Coronary artery (tissue), 2 donors: ENCODE measurements around the gene EIF2S2.
A peak's percentile ranks its signal among the peaks of the same experiment; 100 is the strongest.

Experiments used
- DNase-seq: peaks from one replicate; pipeline ENCODE4 v3.0.0-alpha.2; 2017; ENCODE audit warnings: low spot score
- H3K27ac ChIP-seq, 2 donors: fragments of 200-600 bp; sonication (generic); one replicate each; pipeline ENCODE4 v1.5.1; 2016 to 2019
- H3K4me3 ChIP-seq: fragments of 200-600 bp; sonication (generic); 2 replicates; pipeline ENCODE4 v1.5.1; 2016; ENCODE audit warnings: mild to moderate bottlenecking, moderate library complexity
- TF ChIP-seq, protein P1 (sequence below): fragments of 200-600 bp; sonication (generic); IDR thresholded peaks from one replicate; pipeline ENCODE4 v1.5.1; 2019; ENCODE audit warnings: antibody characterized with exemption

The EIF2S2 gene

DNA sequence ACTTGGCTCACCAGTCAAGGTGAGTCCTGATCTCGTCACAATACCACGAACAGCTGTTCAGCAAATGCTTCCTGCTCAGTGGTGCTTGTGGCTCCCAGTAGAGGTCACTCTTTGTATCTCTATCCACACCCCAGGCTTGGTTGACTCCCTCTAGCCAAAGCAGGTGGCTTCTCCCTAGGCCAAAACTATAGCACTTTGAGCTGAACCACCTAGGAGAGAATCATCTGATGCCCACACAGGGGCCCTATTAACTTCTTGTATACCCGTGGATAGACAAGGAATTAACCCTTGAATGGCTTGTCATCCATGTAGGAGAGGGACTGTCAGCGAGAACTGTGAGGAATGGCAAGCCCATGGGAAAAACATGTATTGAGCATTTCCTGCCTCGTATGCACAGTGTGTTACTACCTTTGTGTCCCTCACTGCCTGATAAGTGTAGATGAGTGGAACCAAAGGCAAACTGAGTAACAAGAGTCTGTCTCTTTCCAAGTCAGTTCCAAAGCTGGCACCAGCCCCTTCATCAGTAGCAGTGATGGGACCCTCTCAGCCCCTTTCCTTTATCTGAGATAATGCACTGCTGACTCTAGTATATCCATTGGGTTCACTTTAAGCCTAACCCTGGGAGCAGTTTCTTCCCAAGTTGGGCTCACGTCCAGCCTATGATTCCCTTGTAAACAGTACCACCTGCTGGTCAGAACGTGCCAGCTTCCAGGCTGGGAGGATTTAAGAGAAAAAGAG is 42.5 kb downstream of the EIF2S2 start:
- no peak overlapping the region for H3K4me3 ChIP-seq
- peak overlapping the region in 1 of 2 donors; percentile 36 for H3K27ac ChIP-seq
- TF ChIP-seq, protein P1, sequence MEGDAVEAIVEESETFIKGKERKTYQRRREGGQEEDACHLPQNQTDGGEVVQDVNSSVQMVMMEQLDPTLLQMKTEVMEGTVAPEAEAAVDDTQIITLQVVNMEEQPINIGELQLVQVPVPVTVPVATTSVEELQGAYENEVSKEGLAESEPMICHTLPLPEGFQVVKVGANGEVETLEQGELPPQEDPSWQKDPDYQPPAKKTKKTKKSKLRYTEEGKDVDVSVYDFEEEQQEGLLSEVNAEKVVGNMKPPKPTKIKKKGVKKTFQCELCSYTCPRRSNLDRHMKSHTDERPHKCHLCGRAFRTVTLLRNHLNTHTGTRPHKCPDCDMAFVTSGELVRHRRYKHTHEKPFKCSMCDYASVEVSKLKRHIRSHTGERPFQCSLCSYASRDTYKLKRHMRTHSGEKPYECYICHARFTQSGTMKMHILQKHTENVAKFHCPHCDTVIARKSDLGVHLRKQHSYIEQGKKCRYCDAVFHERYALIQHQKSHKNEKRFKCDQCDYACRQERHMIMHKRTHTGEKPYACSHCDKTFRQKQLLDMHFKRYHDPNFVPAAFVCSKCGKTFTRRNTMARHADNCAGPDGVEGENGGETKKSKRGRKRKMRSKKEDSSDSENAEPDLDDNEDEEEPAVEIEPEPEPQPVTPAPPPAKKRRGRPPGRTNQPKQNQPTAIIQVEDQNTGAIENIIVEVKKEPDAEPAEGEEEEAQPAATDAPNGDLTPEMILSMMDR, result peak; percentile 64
- DNase-seq, result peak; percentile 79

DNA sequence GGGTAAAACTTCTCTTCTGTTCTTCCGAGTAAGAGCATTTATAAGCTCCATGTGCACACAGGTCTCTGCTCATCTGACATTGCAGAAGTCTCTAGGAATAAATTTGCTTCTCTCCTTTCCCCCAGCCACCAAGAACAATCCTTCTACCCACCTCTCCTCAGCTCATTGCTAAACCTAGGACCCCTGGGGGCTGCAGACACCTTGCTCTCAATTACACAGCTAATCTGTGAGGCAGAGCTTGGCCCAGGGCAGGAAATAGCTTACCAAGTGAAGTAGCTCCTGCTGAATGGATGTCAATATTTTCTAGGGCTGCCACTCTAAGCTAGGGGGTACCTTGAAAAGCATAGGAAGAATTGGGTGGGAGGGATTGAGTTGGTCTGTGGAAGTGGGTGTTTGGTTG is 44.0 kb downstream of the EIF2S2 start:
- Histone ChIP-seq H3K4me3 (no peak overlapping the region), H3K27ac (no peak overlapping the region)
- TF ChIP-seq, protein P1, result no peak
- no peak for DNase-seq

DNA sequence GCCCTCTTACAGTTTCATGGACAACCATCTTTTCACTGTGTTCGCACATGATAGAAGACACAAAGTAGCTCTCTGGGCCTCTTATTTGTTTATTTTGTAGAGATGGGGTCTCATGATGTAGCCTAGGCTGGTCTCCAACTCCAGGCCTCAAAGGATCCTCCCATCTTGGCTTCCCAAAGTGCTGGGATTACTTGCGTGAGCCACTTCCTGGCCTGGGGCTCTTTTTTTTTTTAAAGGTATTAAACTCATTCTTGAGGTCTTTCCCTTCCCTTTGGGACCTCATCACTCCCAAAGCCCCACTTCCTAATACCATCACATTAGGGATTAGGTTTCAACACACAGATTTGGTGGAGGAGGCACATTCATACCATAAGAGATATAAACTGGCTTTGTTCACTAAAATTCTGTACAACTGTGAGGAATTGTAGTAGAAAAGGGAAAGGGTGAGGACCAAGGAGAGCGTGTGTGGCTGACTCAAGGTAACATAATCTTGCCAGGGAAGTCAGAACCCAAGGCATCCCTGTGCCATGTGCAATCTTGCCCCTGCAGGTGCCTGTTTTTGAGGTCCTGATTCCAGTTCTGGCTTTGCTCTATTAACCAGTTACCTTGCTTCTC is 45.5 kb downstream of the EIF2S2 start:
- H3K27ac ChIP-seq, result no peak overlapping the region
- H3K4me3 ChIP-seq, result no peak overlapping the region
- TF ChIP-seq, protein P1, result no peak
- DNase-seq, result no peak

DNA sequence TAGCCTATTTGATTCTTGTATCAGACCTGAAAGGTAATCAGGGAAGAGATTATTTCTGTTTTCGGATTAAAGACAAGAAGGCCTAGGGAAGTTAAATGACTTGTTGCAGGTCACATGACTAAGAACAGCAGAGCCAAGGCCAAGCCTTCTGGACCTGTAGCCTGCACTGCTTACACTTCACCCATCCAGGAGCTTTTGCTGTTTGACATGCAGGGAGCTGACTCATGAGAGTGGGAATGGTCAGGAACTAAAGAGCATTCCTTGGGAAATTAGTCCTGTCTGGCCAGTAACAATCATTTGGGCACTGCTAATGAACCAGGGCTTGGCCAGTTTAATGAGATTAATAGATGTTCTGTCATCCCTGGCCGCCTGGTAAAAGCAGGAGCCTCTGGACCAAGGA is 46.8 kb downstream of the EIF2S2 start:
- H3K27ac ChIP-seq, result no peak overlapping the region
- TF ChIP-seq, protein P1, result no peak
- H3K4me3 ChIP-seq, result no peak overlapping the region

DNA sequence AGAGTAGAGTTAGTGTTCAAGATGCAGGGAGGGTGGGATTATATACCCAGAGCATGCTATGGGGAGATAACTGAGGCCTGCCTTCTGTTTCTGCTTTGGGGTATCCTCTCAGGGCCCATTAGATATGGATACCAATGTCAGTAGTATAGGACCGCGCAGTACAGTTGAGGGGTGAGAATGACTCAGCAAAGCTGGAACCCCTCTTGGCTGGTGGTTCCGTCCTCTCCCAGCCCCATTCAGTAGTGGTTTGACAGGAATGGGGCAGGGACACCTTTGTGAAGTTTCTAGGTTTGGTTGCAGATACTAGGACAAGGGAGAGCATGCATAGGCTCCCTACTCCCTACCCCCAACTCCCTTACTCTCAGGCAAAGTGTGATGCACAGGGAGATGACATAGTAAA is 47.8 kb downstream of the EIF2S2 start:
- no peak for DNase-seq
- Histone ChIP-seq H3K4me3 (no peak overlapping the region), H3K27ac (no peak overlapping the region)
- TF ChIP-seq, protein P1, result no peak

More for the DNA sequence above, 46.8 kb downstream of the EIF2S2 start:
- DNase-seq, result no peak

DNA sequence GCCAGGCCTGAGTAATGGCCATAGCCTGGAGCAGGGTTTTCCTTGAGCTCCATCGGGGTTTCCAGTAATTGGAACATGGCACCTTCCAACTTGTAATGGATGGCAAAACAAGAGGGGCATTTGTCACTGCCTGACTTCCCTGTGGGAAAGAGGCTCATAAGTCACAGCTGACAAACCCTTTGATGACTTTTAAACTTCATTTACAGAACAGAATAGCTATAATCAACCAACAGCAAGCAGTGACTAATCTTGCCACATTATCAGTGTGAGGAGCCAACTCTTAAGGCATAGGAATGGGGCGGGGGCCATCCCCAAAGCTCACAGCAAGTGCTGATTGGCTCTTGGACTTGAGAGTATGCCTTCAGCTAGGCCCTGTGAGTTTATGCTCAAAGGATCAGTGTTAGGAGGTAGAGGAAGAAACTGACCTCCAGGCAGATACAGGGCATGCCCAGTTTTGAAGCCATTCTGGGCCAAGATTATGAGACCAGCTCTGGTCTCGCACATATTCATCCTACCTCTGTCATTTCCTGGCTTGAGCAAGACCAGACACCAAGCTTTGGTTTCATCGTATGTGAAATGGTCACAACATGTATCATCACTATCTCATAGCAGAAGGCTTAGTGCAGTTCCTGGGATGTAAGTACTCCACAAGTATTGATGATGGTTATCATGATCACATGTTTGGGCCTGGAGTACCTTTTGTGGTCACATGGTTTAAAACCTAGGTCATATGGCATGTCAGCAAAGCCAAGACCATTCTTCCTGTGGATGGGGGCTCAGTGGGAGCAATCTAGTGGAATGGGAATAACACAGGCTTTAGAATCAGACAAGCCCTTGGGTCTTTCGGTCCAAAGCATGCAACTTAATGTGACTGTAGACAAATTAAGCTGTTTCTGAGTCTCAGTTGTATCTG is 49.2 kb downstream of the EIF2S2 start:
- no peak for DNase-seq
- Histone ChIP-seq H3K4me3 (no peak overlapping the region), H3K27ac (no peak overlapping the region)
- TF ChIP-seq, protein P1, result no peak
